Neutrophil (primary cell): ENCODE measurements around the gene ABAT.

Source experiments
- H3K27ac ChIP-seq: fragments of 200-600 bp; sonication (generic); 2 replicates; pipeline ENCODE4 v1.5.1; 2016; ENCODE audit warnings: mild to moderate bottlenecking, moderate library complexity
- H3K27me3 ChIP-seq: fragments of 200-600 bp; sonication (generic); 2 replicates; pipeline ENCODE4 v1.6.0; 2016; ENCODE audit warnings: mild to moderate bottlenecking
- H3K36me3 ChIP-seq: fragments of 200-600 bp; sonication (generic); 2 replicates; pipeline ENCODE4 v1.5.1; 2017
- H3K4me1 ChIP-seq, 2 experiments: fragments of 200-600 bp in 1 of 2; sonication (generic) in 1 of 2; 1 replicate in 1 of 2; 2 replicates in 1 of 2; pipeline versions ENCODE4 v1.5.1 to v1.6.1; 2013 to 2016; ENCODE audit warnings: low read depth in 1 of 2, low read length in 1 of 2, mild to moderate bottlenecking in 1 of 2, moderate library complexity in 1 of 2; ENCODE audit not compliant: control insufficient read depth in 1 of 2, insufficient read depth in 1 of 2
- H3K4me3 ChIP-seq, 2 experiments: fragments of 200-600 bp in 1 of 2; sonication (generic) in 1 of 2; 1 replicate in 1 of 2; 2 replicates in 1 of 2; pipeline ENCODE4 v1.5.1; 2013 to 2016; ENCODE audit warnings: low read depth in 1 of 2, low read length in 1 of 2, mild to moderate bottlenecking in 1 of 2, moderate library complexity in 1 of 2
- H3K9me3 ChIP-seq: fragments of 200-600 bp; sonication (generic); 2 replicates; pipeline ENCODE4 v1.5.1; 2016
- TF ChIP-seq, protein P1 (sequence below): fragments of 200-600 bp; sonication (generic); IDR thresholded peaks from 2 replicates; pipeline ENCODE4 v1.5.1; 2016; ENCODE audit warnings: antibody characterized with exemption

Gene ABAT

GRCh38 chr16:8774208-8774607 is 99.8 kb downstream of the ABAT start:
- Histone ChIP-seq H3K4me1 (no peaks in the 10 kb centered on the region), H3K36me3 (peaks cover 85% of the 10 kb centered on the region), H3K9me3 (no peaks in the 10 kb centered on the region), H3K4me3 (no peak overlapping the region), H3K27ac (no peak overlapping the region), H3K27me3 (no peaks in the 10 kb centered on the region)
- TF ChIP-seq, protein P1, sequence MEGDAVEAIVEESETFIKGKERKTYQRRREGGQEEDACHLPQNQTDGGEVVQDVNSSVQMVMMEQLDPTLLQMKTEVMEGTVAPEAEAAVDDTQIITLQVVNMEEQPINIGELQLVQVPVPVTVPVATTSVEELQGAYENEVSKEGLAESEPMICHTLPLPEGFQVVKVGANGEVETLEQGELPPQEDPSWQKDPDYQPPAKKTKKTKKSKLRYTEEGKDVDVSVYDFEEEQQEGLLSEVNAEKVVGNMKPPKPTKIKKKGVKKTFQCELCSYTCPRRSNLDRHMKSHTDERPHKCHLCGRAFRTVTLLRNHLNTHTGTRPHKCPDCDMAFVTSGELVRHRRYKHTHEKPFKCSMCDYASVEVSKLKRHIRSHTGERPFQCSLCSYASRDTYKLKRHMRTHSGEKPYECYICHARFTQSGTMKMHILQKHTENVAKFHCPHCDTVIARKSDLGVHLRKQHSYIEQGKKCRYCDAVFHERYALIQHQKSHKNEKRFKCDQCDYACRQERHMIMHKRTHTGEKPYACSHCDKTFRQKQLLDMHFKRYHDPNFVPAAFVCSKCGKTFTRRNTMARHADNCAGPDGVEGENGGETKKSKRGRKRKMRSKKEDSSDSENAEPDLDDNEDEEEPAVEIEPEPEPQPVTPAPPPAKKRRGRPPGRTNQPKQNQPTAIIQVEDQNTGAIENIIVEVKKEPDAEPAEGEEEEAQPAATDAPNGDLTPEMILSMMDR = no peak

- H3K27ac ChIP-seq = no peak overlapping the region
- H3K36me3 ChIP-seq = peaks cover 95% of the 10 kb centered on the region
- H3K27me3 ChIP-seq = no peaks in the 10 kb centered on the region
- H3K9me3 ChIP-seq = no peaks in the 10 kb centered on the region
- H3K4me3 ChIP-seq = no peak overlapping the region
- TF ChIP-seq, protein P1 = no peak
- no peaks in the 10 kb centered on the region for H3K4me1 ChIP-seq
These were observed 100.9 kb downstream of the ABAT start for GRCh38 chr16:8775359-8775758.

DNA sequence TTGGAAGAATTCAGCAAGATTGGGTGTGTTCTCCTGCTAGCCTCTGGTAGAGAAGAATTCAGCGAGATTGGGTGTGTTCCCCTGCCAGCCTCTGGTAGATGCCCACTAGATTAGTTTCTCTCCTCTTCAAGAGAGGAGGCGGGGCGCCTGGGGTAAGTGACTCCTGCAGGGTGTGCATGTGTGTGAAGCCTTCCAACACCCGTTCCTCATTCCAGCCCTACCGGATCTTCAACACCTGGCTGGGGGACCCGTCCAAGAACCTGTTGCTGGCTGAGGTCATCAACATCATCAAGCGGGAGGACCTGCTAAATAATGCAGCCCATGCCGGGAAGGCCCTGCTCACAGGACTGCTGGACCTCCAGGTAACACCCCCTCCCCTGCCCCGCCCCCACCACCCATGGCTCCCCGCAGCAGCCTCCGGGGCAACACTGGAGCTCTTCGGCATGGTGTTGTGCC is 101.7 kb downstream of the ABAT start:
- H3K4me3 ChIP-seq = no peak overlapping the region
- no peaks in the 10 kb centered on the region for H3K27me3 ChIP-seq
- no peaks in the 10 kb centered on the region for H3K9me3 ChIP-seq
- TF ChIP-seq, protein P1 = no peak
- no peak overlapping the region for H3K27ac ChIP-seq
- H3K36me3 ChIP-seq = peaks cover 91% of the 10 kb centered on the region
- H3K4me1 ChIP-seq = no peaks in the 10 kb centered on the region

GRCh38 chr16:8777217-8777616 is 102.8 kb downstream of the ABAT start:
- peaks cover 90% of the 10 kb centered on the region for H3K36me3 ChIP-seq
- H3K27me3 ChIP-seq = no peaks in the 10 kb centered on the region
- H3K4me1 ChIP-seq = no peaks in the 10 kb centered on the region
- no peak overlapping the region for H3K27ac ChIP-seq
- TF ChIP-seq, protein P1 = no peak
- no peak overlapping the region for H3K4me3 ChIP-seq
- no peaks in the 10 kb centered on the region for H3K9me3 ChIP-seq

GRCh38 chr16:8781797-8782196 is 107.4 kb downstream of the ABAT start:
- H3K9me3 ChIP-seq = no peaks in the 10 kb centered on the region
- H3K36me3 ChIP-seq = peaks cover 44% of the 10 kb centered on the region
- H3K27ac ChIP-seq = no peak overlapping the region
- no peaks in the 10 kb centered on the region for H3K4me1 ChIP-seq
- H3K4me3 ChIP-seq = no peak overlapping the region
- no peaks in the 10 kb centered on the region for H3K27me3 ChIP-seq
- TF ChIP-seq, protein P1 = no peak

- Histone ChIP-seq H3K36me3 (peaks cover 35% of the 10 kb centered on the region), H3K4me1 (no peaks in the 10 kb centered on the region), H3K27ac (no peak overlapping the region), H3K27me3 (no peaks in the 10 kb centered on the region), H3K4me3 (no peak overlapping the region), H3K9me3 (no peaks in the 10 kb centered on the region)
- TF ChIP-seq, protein P1 = no peak
These were observed 108.3 kb downstream of the ABAT start for GRCh38 chr16:8782673-8783072.
